ENCODE data around the gene CDKAL1.

The CDKAL1 gene

DNA sequence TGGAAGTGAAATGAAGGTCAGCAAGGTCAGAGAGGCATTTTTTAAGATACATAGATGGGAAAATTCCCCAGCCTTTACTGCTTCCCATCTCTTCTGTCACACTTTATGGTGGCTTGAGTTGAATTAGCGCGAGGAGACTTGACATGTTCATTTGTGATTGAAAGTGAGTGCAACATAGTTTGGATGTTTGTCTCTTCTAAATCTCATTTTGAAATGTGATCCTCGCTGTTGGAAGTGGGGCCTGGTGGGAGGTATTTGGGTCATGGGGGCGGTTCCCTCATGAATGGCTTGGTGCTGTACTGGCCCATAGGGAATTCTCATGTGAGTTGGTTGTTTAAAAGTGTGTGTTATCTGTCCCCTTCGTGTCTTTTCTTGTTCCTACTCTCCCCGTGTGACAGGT lies 237.2 kb downstream of the CDKAL1 start:
- no CpG with 5 or more reads among the region's 6 CpGs for WGBS, 2 donors (ENCODE audit: extremely low coverage in 2 of 2, insufficient read length in 2 of 2, insufficient replicate concordance in 1 of 2)
- Histone ChIP-seq H3K4ac (ENCODE audit: low read length) (no peak overlapping the region), H2BK12ac (ENCODE audit: low read length) (no peak overlapping the region), H2AK5ac (ENCODE audit: low read depth, low read length) (no peak overlapping the region), H3K14ac (ENCODE audit: low read length) (no peak overlapping the region), H2BK5ac (ENCODE audit: low read length) (no peak overlapping the region), H3K79me1 (ENCODE audit: low read depth, low read length) (no peaks in the 10 kb centered on the region), H4K91ac (ENCODE audit: low read depth, low read length, poor library complexity) (no peak overlapping the region), H3K36me3 (replicated peaks in 1 of 2; ENCODE audit: control insufficient read depth in 2 of 2, insufficient read depth in 2 of 2, low read length in 2 of 2) (no peaks in the 10 kb centered on the region), H3K27ac (replicated peaks; ENCODE audit: low read length) (no peak overlapping the region), H2BK15ac (ENCODE audit: low read length) (no peak overlapping the region), H3K9ac (ENCODE audit: low read depth, low read length, poor library complexity) (no peak overlapping the region), H3K4me3 (ENCODE audit: low read length in 2 of 2) (no peak overlapping the region), H3K23ac (ENCODE audit: low read depth, low read length, poor library complexity) (no peak overlapping the region), H2AFZ (ENCODE audit: low read length) (no peak overlapping the region), H3K4me1 (ENCODE audit: control insufficient read depth in 2 of 2, insufficient read depth in 1 of 2, low read depth in 1 of 2, low read length in 2 of 2) (no peaks in the 10 kb centered on the region), H3K9me3 (replicated peaks in 1 of 2; ENCODE audit: control insufficient read depth in 2 of 2, insufficient read depth in 1 of 2, low read depth in 1 of 2, low read length in 2 of 2) (peaks cover 0 to 8% of the 10 kb centered on the region in 2 donors), H2BK120ac (ENCODE audit: low read depth, low read length) (no peak overlapping the region), H3K27me3 (ENCODE audit: control insufficient read depth in 3 of 3, insufficient read depth in 3 of 3, low read depth in 1 of 3, low read length in 3 of 3) (no peaks in the 10 kb centered on the region), H4K8ac (ENCODE audit: low read depth, low read length) (no peak overlapping the region), H3K4me2 (ENCODE audit: insufficient read depth, low read length, poor library complexity, severe bottlenecking) (no peak overlapping the region), H3K18ac (ENCODE audit: low read length) (no peak overlapping the region)
- DNase-seq (ENCODE audit: low spot score), result no peak

DNA sequence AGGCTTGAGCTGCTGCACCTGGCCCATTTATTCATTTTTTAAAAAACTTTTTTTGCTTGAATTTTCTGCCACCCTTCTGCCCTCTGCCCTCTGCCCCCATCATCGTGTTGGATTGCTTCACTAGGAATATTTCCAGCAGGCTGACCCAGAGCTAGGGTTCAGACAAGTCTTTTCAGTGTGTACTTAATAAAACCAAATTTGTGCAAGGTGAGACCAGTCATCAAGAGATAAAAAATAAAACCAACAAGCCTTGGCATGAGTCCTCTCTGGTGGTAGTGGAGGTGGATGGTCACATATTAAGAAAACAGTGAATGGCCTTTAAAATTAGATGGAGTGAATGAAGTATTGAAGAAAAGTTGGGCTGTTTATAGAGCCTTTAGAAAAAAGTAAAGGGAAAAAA lies 239.6 kb downstream of the CDKAL1 start:
- no peak overlapping the region for H3K4me2 ChIP-seq (ENCODE audit: insufficient read depth, low read length, poor library complexity, severe bottlenecking)
- H2BK120ac ChIP-seq (ENCODE audit: low read depth, low read length), result no peak overlapping the region
- H3K4me1 ChIP-seq (ENCODE audit: control insufficient read depth in 2 of 2, insufficient read depth in 1 of 2, low read depth in 1 of 2, low read length in 2 of 2), result peaks cover 0 to 2% of the 10 kb centered on the region in 2 donors
- H3K4me3 ChIP-seq (ENCODE audit: low read length in 2 of 2), result no peak overlapping the region
- H3K14ac ChIP-seq (ENCODE audit: low read length), result no peak overlapping the region
- DNase-seq (ENCODE audit: low spot score), result no peak
- no peak overlapping the region for H4K8ac ChIP-seq (ENCODE audit: low read depth, low read length)
- WGBS, 2 donors (ENCODE audit: extremely low coverage in 2 of 2, insufficient read length in 2 of 2, insufficient replicate concordance in 1 of 2), result no CpG with 5 or more reads among the region's 1 CpG
- no peak overlapping the region for H2BK12ac ChIP-seq (ENCODE audit: low read length)
- no peak overlapping the region for H3K27ac ChIP-seq (replicated peaks; ENCODE audit: low read length)
- H3K18ac ChIP-seq (ENCODE audit: low read length), result no peak overlapping the region
- no peak overlapping the region for H3K4ac ChIP-seq (ENCODE audit: low read length)
- no peak overlapping the region for H3K23ac ChIP-seq (ENCODE audit: low read depth, low read length, poor library complexity)
- no peak overlapping the region for H2BK5ac ChIP-seq (ENCODE audit: low read length)
- H3K9ac ChIP-seq (ENCODE audit: low read depth, low read length, poor library complexity), result no peak overlapping the region
- no peak overlapping the region for H4K91ac ChIP-seq (ENCODE audit: low read depth, low read length, poor library complexity)
- no peaks in the 10 kb centered on the region for H3K79me1 ChIP-seq (ENCODE audit: low read depth, low read length)
- no peaks in the 10 kb centered on the region for H3K27me3 ChIP-seq (ENCODE audit: control insufficient read depth in 3 of 3, insufficient read depth in 3 of 3, low read depth in 1 of 3, low read length in 3 of 3)
- peaks cover 0 to 7% of the 10 kb centered on the region in 2 donors for H3K9me3 ChIP-seq (replicated peaks in 1 of 2; ENCODE audit: control insufficient read depth in 2 of 2, insufficient read depth in 1 of 2, low read depth in 1 of 2, low read length in 2 of 2)
- no peak overlapping the region for H2AK5ac ChIP-seq (ENCODE audit: low read depth, low read length)
- no peak overlapping the region for H2BK15ac ChIP-seq (ENCODE audit: low read length)
- H3K36me3 ChIP-seq (replicated peaks in 1 of 2; ENCODE audit: control insufficient read depth in 2 of 2, insufficient read depth in 2 of 2, low read length in 2 of 2), result no peaks in the 10 kb centered on the region
- H2AFZ ChIP-seq (ENCODE audit: low read length), result no peak overlapping the region

DNA sequence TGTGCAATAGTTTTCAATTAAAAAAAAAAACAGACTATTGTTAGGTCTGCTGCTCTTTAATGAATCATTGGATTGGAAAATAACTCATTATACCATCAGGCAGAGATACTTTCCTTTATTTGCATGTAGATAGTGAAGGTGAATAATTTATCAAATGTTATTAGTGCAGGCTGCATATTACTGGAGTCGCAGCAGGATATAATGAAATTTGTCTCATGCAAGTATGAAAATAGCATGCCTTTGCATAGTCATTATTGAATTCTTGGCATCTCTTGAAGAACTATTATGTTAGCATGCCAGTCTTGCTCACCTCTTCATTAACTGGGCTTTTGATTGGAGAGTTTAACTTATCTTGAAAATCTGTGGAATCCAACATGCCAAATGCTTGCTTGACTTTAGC lies 241.7 kb downstream of the CDKAL1 start:
- DNase-seq (ENCODE audit: low spot score), result no peak
- H2AFZ ChIP-seq (ENCODE audit: low read length), result no peak overlapping the region

DNA sequence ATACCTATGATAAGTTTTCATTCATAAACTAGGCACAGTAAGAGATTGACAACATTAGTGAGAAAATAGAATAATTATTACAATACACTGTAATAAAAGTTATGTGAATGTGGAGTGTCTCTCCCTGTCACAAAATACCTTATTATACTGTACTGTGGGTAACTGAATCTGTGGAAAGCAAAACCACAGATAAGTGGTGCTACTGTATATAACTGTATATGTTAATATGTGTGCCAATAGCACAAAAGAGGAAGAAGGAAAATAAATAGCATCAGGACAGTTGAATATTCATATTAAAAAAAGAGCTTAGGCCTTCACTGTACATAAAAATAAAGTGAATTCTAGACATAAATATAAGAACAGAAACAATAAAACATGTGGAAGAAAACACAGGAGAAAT lies 243.5 kb downstream of the CDKAL1 start:
- Histone ChIP-seq H2BK120ac (ENCODE audit: low read depth, low read length) (no peak overlapping the region), H3K79me1 (ENCODE audit: low read depth, low read length) (no peaks in the 10 kb centered on the region), H3K14ac (ENCODE audit: low read length) (no peak overlapping the region), H3K9ac (ENCODE audit: low read depth, low read length, poor library complexity) (no peak overlapping the region), H3K4me3 (ENCODE audit: low read length in 2 of 2) (no peak overlapping the region), H3K36me3 (replicated peaks in 1 of 2; ENCODE audit: control insufficient read depth in 2 of 2, insufficient read depth in 2 of 2, low read length in 2 of 2) (peaks cover 0 to 2% of the 10 kb centered on the region in 2 donors), H4K91ac (ENCODE audit: low read depth, low read length, poor library complexity) (no peak overlapping the region), H3K27me3 (ENCODE audit: control insufficient read depth in 3 of 3, insufficient read depth in 3 of 3, low read depth in 1 of 3, low read length in 3 of 3) (no peaks in the 10 kb centered on the region), H3K9me3 (replicated peaks in 1 of 2; ENCODE audit: control insufficient read depth in 2 of 2, insufficient read depth in 1 of 2, low read depth in 1 of 2, low read length in 2 of 2) (no peaks in the 10 kb centered on the region), H3K4me2 (ENCODE audit: insufficient read depth, low read length, poor library complexity, severe bottlenecking) (no peak overlapping the region), H4K8ac (ENCODE audit: low read depth, low read length) (no peak overlapping the region), H2AK5ac (ENCODE audit: low read depth, low read length) (no peak overlapping the region), H2BK12ac (ENCODE audit: low read length) (no peak overlapping the region), H3K4me1 (ENCODE audit: control insufficient read depth in 2 of 2, insufficient read depth in 1 of 2, low read depth in 1 of 2, low read length in 2 of 2) (peaks cover 0 to 2% of the 10 kb centered on the region in 2 donors), H3K23ac (ENCODE audit: low read depth, low read length, poor library complexity) (no peak overlapping the region), H2BK5ac (ENCODE audit: low read length) (no peak overlapping the region), H3K27ac (replicated peaks; ENCODE audit: low read length) (no peak overlapping the region), H2AFZ (ENCODE audit: low read length) (no peak overlapping the region), H3K18ac (ENCODE audit: low read length) (no peak overlapping the region), H3K4ac (ENCODE audit: low read length) (no peak overlapping the region), H2BK15ac (ENCODE audit: low read length) (no peak overlapping the region)
- no peak for DNase-seq (ENCODE audit: low spot score)

More for the DNA sequence above, 241.7 kb downstream of the CDKAL1 start:
- peaks cover 0 to 2% of the 10 kb centered on the region in 2 donors for H3K4me1 ChIP-seq (ENCODE audit: control insufficient read depth in 2 of 2, insufficient read depth in 1 of 2, low read depth in 1 of 2, low read length in 2 of 2)
- peaks cover 0 to 5% of the 10 kb centered on the region in 2 donors for H3K9me3 ChIP-seq (replicated peaks in 1 of 2; ENCODE audit: control insufficient read depth in 2 of 2, insufficient read depth in 1 of 2, low read depth in 1 of 2, low read length in 2 of 2)
- H2BK5ac ChIP-seq (ENCODE audit: low read length), result no peak overlapping the region
- H3K14ac ChIP-seq (ENCODE audit: low read length), result no peak overlapping the region
- H3K9ac ChIP-seq (ENCODE audit: low read depth, low read length, poor library complexity), result no peak overlapping the region
- no peaks in the 10 kb centered on the region for H3K27me3 ChIP-seq (ENCODE audit: control insufficient read depth in 3 of 3, insufficient read depth in 3 of 3, low read depth in 1 of 3, low read length in 3 of 3)
- no peak overlapping the region for H2BK120ac ChIP-seq (ENCODE audit: low read depth, low read length)
- no peak overlapping the region for H3K4ac ChIP-seq (ENCODE audit: low read length)
- H2BK15ac ChIP-seq (ENCODE audit: low read length), result no peak overlapping the region
- no peak overlapping the region for H4K8ac ChIP-seq (ENCODE audit: low read depth, low read length)
- WGBS, 2 donors (ENCODE audit: extremely low coverage in 2 of 2, insufficient read length in 2 of 2, insufficient replicate concordance in 1 of 2), result no CpG with 5 or more reads among the region's 1 CpG
- no peak overlapping the region for H3K4me2 ChIP-seq (ENCODE audit: insufficient read depth, low read length, poor library complexity, severe bottlenecking)
- H3K27ac ChIP-seq (replicated peaks; ENCODE audit: low read length), result no peak overlapping the region
- no peak overlapping the region for H3K18ac ChIP-seq (ENCODE audit: low read length)
- H3K4me3 ChIP-seq (ENCODE audit: low read length in 2 of 2), result no peak overlapping the region
- H3K79me1 ChIP-seq (ENCODE audit: low read depth, low read length), result no peaks in the 10 kb centered on the region
- H3K36me3 ChIP-seq (replicated peaks in 1 of 2; ENCODE audit: control insufficient read depth in 2 of 2, insufficient read depth in 2 of 2, low read length in 2 of 2), result no peaks in the 10 kb centered on the region
- H3K23ac ChIP-seq (ENCODE audit: low read depth, low read length, poor library complexity), result no peak overlapping the region
- no peak overlapping the region for H4K91ac ChIP-seq (ENCODE audit: low read depth, low read length, poor library complexity)
- no peak overlapping the region for H2BK12ac ChIP-seq (ENCODE audit: low read length)
- no peak overlapping the region for H2AK5ac ChIP-seq (ENCODE audit: low read depth, low read length)

Measured in neuronal stem cell (in vitro differentiated cells).